Tibial nerve (tissue), 4 donors: ENCODE measurements around the gene CACNA1B.

Experiments used
- EP300 ChIP-seq, 2 donors: sonication (generic); formaldehyde crosslinking; IDR thresholded peaks; one replicate each; pipeline ENCODE4 v1.6.1; 2017; ENCODE audit warnings: antibody characterized with exemption in 2 of 2, mild to moderate bottlenecking in 1 of 2
- TF ChIP-seq, protein P1 (sequence below), 5 experiments: fragments of 200-600 bp in 3 of 5; fragments of 450-650 bp in 2 of 5; sonication (generic) in 3 of 5; IDR thresholded peaks; one replicate each; pipeline ENCODE4 v1.5.1; 2016 to 2019; ENCODE audit warnings: antibody characterized with exemption in 5 of 5, mild to moderate bottlenecking in 3 of 5, moderate library complexity in 2 of 5

DNA sequence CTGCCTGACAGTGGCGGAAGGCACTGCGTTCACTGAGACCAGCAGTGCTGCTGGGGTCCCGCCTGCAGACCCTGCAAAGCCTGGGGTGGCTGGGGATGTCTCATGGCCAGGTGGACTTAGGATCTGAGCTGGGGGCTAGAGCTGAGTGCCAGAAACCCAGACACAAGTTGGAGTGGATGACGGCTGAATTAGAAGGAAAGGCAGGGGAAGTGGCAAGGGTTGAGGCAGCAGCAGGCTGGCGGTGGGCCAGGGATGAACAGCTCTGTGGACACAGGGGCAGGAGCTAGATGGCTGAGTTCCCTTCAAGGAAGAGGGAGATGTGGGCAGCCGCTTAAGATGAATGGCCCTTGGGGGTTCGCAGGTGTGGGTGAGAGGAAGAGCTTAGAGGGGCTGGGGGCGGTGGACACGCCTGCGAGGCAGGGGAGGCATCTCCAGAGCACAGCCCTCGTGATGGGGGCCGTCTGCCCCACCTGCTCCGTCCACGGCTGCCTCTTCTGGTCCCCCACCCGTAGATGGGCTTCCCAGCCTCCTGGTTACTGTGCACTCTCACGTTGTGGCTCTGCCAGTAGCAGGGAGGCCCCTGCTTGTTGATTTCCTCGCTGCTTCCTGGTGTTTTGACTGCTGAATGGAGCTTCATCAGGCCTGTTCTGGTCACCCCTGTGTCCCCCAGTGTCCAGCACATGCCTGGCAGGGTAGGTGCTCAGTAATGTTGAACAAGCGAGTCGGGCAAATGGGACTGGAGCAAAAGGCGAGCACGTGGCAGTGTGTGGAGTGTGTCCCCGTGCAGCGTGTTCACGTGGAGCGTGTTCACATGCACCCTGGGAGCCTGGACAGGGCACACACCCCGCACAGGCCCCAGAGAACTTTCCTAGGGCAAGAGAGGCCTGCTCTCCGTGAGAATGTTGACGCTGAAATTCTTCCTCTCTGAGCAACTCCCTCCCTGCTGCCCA lies 168.2 kb downstream of the CACNA1B start:
- no peak for TF ChIP-seq EP300 (IDR thresholded peaks at IDR 0.05)
- TF ChIP-seq, protein P1, sequence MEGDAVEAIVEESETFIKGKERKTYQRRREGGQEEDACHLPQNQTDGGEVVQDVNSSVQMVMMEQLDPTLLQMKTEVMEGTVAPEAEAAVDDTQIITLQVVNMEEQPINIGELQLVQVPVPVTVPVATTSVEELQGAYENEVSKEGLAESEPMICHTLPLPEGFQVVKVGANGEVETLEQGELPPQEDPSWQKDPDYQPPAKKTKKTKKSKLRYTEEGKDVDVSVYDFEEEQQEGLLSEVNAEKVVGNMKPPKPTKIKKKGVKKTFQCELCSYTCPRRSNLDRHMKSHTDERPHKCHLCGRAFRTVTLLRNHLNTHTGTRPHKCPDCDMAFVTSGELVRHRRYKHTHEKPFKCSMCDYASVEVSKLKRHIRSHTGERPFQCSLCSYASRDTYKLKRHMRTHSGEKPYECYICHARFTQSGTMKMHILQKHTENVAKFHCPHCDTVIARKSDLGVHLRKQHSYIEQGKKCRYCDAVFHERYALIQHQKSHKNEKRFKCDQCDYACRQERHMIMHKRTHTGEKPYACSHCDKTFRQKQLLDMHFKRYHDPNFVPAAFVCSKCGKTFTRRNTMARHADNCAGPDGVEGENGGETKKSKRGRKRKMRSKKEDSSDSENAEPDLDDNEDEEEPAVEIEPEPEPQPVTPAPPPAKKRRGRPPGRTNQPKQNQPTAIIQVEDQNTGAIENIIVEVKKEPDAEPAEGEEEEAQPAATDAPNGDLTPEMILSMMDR (IDR thresholded peaks at IDR 0.05), result no peak
